ENCODE measurements around the gene CDC42EP4.

GRCh38 chr17:73293480-73293911 is 18.3 kb downstream of the CDC42EP4 start:
- TF ChIP-seq CTCF (IDR thresholded peaks at IDR 0.05; ENCODE audit: poor library complexity, severe bottlenecking) (no peak), TAF1 (IDR thresholded peaks at IDR 0.05; ENCODE audit: low read depth) (no peak), REST (IDR thresholded peaks at IDR 0.05; ENCODE audit: borderline replicate concordance) (no peak)

All from neural cell (in vitro differentiated cells).